Upper lobe of left lung (tissue), 4 donors: ENCODE data around the gene EFNA2.

ENCODE experiments used
- CTCF ChIP-seq, 6 experiments: fragments of 450-650 bp in 4 of 6; fragments of 200-600 bp in 2 of 6; sonication (generic) in 2 of 6; IDR thresholded peaks; one replicate each; pipeline ENCODE4 v1.5.1; 2016 to 2019; ENCODE audit warnings: antibody characterized with exemption in 6 of 6
- EP300 ChIP-seq, 4 donors: sonication (generic); formaldehyde crosslinking; IDR thresholded peaks; one replicate each; pipeline ENCODE4 v1.5.1; 2017; ENCODE audit warnings: antibody characterized with exemption in 4 of 4, control low read depth in 2 of 4
- POLR2A ChIP-seq, 4 donors: fragments of 450-650 bp; IDR thresholded peaks; one replicate each; pipeline ENCODE4 v1.5.1; 2016 to 2017; ENCODE audit warnings: antibody characterized with exemption in 4 of 4, mild to moderate bottlenecking in 2 of 4
- POLR2AphosphoS5 ChIP-seq, 2 donors: sonication (generic); formaldehyde crosslinking; IDR thresholded peaks; one replicate each; pipeline ENCODE4 v1.5.1; 2017; ENCODE audit warnings: antibody characterized with exemption in 2 of 2

DNA sequence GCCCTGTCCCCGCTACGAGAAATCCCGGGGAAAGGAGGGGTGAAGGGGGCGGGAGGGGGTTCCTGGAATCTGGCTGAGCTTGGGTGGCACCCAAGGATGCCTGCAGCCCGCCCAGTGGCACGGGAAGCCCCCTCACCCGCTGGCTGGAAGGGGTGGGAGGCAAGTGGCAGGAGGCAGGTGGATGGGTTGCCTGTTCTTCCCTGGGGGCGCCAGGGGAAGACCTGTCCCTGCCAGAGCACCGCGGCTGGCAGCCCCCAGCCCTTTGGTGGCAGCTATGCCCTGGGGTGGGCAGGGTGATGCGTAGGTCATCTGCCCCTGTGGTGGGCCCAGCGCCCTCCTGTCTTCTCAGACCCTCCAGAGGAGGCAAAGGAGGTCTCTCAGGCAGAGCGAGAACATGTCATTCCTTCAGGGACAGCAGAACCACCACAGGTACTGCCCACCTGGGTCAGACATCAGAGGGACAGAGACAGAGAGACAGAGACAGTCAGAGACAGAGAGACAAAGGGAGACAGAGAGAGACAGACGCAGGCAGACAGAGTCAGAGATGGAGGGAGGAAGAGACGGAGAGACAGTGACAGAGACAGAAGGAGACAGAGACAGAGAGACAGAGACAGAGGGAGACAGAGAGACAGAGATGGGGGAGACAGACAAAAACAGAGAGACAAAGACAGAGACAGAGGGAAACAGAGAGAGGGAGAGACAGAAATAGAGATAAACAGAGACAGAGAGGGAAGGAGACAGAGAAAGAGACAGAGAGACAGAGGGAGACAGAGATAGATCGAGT is 36.7 kb downstream of the EFNA2 start:
- TF ChIP-seq CTCF (IDR thresholded peaks at IDR 0.05): no peak
- TF ChIP-seq POLR2A (IDR thresholded peaks at IDR 0.05): no peak
- no peak for TF ChIP-seq EP300 (IDR thresholded peaks at IDR 0.05)
- TF ChIP-seq POLR2AphosphoS5 (IDR thresholded peaks at IDR 0.05): no peak
